ENCODE measurements around the gene ARHGEF28.

ARHGEF28 gene

DNA sequence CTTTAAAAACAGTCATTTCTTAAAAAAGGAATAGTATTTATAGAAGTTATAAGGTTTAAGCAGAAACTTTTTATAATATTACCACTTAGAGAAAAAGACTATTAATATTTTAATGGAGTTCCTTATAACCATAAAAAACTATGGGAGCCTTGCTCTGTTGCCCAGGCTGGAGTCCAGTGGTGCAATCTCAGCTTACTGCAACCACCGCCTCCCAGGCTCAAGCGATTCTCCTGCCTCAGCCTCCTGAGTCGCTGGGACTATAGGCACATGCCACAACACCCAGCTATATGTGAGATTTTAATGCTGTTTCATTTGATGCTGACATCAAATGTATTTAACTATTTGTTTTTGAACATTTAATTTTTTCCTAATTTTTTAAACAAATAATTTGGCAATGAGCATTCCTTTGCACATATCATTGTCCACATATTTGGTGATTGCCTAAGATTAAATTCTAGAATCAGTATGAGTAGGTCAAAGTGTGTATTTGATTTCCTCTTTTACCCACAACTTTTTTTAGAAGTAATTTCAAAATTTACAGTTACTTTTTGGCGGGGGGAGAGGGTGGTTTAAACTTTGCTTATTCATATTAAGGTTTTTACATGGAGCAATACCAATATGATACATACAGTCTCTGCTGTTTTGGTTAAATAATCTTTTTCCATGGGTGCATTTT, 235.5 kb downstream of the ARHGEF28 start:
- no peak for DNase-seq

- DNase-seq = no peak
Measured at GRCh38 chr5:73862796-73863195, 236.8 kb downstream of the ARHGEF28 start.

GRCh38 chr5:73863876-73864275, 237.9 kb downstream of the ARHGEF28 start:
- DNase-seq = no peak

- DNase-seq = no peak
Measured at GRCh38 chr5:73865315-73865714, 239.3 kb downstream of the ARHGEF28 start.

- peak; percentile 27 for DNase-seq
Measured at GRCh38 chr5:73867345-73868335, 241.6 kb downstream of the ARHGEF28 start.

- DNase-seq = no peak
Measured at GRCh38 chr5:73883646-73884045, 257.6 kb downstream of the ARHGEF28 start.

DNA sequence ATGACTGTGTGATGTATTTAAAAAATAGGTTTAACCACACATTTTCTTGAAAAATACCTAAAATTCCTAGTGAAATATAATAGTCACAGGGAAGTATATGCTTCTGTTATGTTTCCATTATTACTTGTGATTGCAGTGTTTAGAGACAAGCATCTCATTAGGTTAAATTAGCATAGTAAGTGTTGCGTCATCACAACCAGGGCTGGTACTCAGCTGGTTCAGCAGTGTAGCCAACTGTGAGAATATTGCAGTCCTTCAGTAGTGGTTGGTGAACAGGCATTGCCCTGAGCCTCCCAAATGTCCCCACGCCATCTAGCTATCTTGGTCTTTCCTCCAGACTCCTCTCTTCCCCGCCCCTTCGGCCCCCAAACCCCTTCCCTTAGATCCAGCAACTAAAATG, 261.7 kb downstream of the ARHGEF28 start:
- no peak for DNase-seq

DNA sequence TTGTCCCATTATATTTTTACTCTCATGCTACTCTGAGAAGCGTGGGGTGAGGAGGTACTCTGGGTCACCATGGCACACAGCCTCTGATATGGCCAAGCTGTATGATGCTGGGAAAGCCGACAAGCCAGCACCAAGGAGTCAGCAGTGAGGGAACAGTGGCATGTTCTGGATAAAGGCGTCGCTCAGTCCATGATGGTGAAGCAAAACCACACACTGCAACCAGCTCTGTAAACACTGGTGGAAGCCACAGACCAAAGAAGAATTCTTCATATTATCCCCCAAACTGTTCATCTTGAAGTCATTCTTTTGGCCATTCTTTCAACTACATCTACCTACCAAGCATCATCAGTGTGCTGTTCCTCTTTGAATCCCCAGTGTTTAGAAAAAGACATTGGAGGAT, 264.6 kb downstream of the ARHGEF28 start:
- no peak for DNase-seq

GRCh38 chr5:73892218-73892617, 266.2 kb downstream of the ARHGEF28 start:
- DNase-seq = no peak

GRCh38 chr5:73892806-73893205, 266.8 kb downstream of the ARHGEF28 start:
- no peak for DNase-seq

DNA sequence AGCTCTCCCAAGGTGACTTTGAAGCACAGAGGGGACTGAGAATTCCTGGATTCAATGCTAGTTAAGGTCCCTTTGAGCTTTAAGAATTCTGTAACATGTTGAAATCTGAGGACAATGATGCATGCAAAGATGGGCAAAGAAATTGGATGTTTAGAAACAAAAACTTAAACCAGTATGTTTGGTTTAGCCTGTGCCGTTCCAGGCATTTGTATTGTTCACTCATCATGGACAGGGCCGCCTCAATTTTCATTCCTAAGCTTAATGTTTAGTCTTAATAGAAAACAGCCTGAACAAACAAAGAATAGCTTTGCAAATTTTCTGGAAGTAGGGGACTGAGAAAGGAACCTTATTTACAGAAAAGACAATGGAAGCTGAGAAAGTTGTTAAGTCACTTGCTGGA, 267.8 kb downstream of the ARHGEF28 start:
- no peak for DNase-seq

DNA sequence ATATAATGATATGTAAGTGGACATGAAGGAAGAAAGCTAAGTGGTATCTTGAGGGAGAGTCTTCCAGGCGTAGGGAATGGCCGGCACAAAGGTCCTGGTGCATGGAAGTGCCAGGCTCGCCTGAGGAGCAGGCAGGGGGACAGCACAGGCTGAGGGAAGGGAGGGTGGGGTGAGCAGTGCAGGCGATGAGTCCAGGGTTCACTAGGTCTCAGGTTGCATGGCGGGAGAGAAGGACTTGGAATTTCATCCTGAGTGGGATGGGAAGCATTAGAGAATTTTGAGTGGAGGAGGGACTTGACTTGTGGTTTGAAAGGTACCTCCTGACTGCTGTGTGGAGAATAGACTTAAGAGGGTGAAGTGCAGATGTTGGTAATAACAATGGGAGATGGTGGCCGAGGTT, 268.9 kb downstream of the ARHGEF28 start:
- DNase-seq = no peak

DNA sequence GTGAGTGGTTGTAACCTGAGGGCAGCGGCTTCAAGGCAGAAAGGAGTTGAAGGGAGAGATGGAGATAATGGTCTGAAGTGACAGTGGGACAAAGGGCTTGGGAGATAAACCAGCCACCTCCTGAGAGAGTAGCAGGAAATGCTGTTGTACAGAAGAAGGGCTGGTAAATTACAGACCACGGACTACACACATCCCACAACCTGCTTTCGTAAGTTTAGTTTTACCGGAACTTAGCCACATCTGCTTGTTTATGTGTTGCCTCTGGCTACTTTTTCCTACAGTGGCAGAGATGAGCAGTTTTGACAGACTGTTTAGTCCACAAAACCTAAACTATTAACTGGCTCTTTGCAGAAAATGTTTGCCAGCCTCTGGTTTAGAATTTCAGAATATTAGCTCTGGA, 269.5 kb downstream of the ARHGEF28 start:
- no peak for DNase-seq

- DNase-seq = no peak
Measured at GRCh38 chr5:73896097-73896496, 270.1 kb downstream of the ARHGEF28 start.

GRCh38 chr5:73896668-73897067, 270.7 kb downstream of the ARHGEF28 start:
- DNase-seq = no peak

DNA sequence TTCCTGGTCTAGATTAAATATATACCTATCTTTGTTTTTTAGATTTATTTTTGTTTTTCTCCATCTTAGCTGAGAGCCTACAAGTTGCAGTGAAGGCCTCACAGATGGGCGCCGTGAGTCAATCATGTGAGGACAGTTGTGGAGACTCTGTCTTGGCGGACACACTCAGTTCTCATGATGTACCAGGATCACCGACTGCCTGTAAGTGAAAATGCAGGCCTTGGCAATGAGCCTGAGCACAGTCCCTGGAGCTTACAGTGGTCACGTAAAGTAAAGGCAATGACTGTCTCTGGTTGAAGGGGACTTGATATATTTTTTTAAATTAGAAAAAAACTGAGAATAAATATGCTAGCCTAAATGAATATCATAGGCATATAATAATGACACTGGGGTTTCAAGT, 271.9 kb downstream of the ARHGEF28 start:
- DNase-seq = no peak

DNA sequence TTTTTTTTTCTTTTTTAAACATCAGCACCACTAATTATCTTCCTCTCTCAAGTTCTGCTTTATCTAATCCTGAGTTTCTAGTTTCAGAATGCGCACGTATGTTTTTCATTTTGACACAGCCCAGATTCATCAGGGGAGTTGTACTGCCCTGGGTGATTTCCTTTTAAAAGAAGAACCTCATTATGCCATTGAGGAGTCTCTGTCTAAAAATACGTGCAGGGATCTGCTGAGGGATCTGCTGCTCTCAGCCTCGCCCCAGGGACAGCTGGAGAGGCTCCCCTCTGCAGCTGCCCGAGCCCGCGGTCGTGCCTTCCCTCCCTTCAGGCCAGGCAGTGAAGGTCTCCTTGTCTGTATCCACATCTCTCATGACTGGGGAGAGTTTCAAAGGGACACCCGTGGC, 273.1 kb downstream of the ARHGEF28 start:
- no peak for DNase-seq

DNA sequence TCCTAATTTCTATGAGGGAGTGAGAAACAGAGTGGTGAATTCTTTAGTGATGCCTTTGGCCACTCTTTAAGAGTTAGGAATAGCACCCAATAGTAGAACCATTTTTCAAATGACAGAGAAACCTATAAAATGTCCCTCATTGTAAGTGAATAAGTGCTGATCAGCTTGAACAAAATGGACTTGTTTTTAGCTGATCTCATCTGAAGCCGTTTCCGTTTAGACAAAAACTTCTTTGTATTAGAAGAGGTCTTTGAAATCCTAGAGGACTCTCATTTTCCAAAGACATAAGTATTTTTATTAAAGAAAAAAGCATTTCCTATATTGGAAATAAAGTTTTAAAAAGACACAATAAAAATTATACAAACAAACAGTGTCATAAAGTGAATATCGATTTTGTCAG, 273.9 kb downstream of the ARHGEF28 start:
- DNase-seq = no peak

DNA sequence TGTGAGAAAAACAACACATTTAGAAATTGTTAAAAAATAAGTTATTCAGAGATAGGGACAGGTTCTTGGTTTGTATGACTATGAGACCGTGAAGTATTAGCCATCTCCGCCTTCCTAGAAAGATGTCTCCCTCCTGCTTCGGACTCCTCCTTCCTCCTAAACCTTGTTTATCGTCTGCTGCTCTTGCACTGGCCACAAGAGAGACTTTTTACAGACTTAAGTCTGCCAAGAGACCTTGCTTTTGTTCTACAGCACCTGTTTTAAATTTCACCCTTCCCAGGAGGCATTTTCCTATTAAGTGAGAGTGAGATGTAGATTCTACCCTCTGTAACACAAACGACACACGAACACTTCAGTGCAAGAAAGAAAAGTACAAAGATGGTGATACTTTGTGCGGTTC, 274.6 kb downstream of the ARHGEF28 start:
- DNase-seq = no peak

- DNase-seq = no peak
Measured at GRCh38 chr5:73901043-73901442, 275.0 kb downstream of the ARHGEF28 start.

GRCh38 chr5:73901455-73901854, 275.5 kb downstream of the ARHGEF28 start:
- no peak for DNase-seq

GRCh38 chr5:73902327-73903051, 276.5 kb downstream of the ARHGEF28 start:
- peak; percentile 67 for DNase-seq

GRCh38 chr5:73903169-73903568, 277.2 kb downstream of the ARHGEF28 start:
- DNase-seq = no peak

GRCh38 chr5:73906277-73906676, 280.3 kb downstream of the ARHGEF28 start:
- DNase-seq = no peak

Data from NCI-H774 (cell line).